GM21367 (cell line): ENCODE measurements around the gene SCAMP3.
A peak's percentile ranks its signal among the peaks of the same experiment; 100 is the strongest.

Experiments
- ATAC-seq: cut with Tn5 transposase; IDR thresholded peaks from one replicate; pipeline ENCODE4 v1.9.1; 2021; ENCODE audit not compliant: unreplicated experiment

The SCAMP3 gene

GRCh38 chr1:155285631-155286044, 23.5 kb upstream of the SCAMP3 start:
- no peak for ATAC-seq

GRCh38 chr1:155285063-155285462, 22.9 kb upstream of the SCAMP3 start:
- ATAC-seq, result no peak

GRCh38 chr1:155284476-155284875, 22.3 kb upstream of the SCAMP3 start:
- no peak for ATAC-seq

- ATAC-seq, result no peak
Measured at GRCh38 chr1:155282488-155283091, 20.4 kb upstream of the SCAMP3 start.

- ATAC-seq, result no peak
Measured at GRCh38 chr1:155279268-155279667, 17.1 kb upstream of the SCAMP3 start.

- no peak for ATAC-seq
Measured at GRCh38 chr1:155278689-155279160, 16.6 kb upstream of the SCAMP3 start.

- ATAC-seq, result no peak
Measured at GRCh38 chr1:155277902-155278688, 15.9 kb upstream of the SCAMP3 start.

GRCh38 chr1:155277070-155277901, 15.1 kb upstream of the SCAMP3 start, which contains the start of gene HCN3:
Gene HCN3 (plus strand): TSS chr1:155277463. CDS start chr1:155277591, 128 bp downstream.
- peak; percentile 49 for ATAC-seq

- peak; percentile 74 for ATAC-seq
Measured at GRCh38 chr1:155273343-155274245, 11.4 kb upstream of the SCAMP3 start, which contains the start of gene CLK2. Gene CLK2 (minus strand): TSS chr1:155273504. CDS start chr1:155270977, 2,527 bp downstream.

GRCh38 chr1:155272466-155273342, 10.5 kb upstream of the SCAMP3 start:
- peak; percentile 17 for ATAC-seq

- ATAC-seq, result no peak
Measured at GRCh38 chr1:155269381-155269780, 7.2 kb upstream of the SCAMP3 start.

- no peak for ATAC-seq
Measured at GRCh38 chr1:155268630-155269029, 6.5 kb upstream of the SCAMP3 start.

- ATAC-seq, result no peak
Measured at GRCh38 chr1:155267373-155267772, 5.2 kb upstream of the SCAMP3 start.

GRCh38 chr1:155266553-155266952, 4.4 kb upstream of the SCAMP3 start:
- ATAC-seq, result no peak

GRCh38 chr1:155263067-155263466, 907 bp upstream of the SCAMP3 start:
- no peak for ATAC-seq

- no peak for ATAC-seq
Measured at GRCh38 chr1:155261493-155261851, 688 bp downstream of the SCAMP3 start.

GRCh38 chr1:155260276-155260675, 1.9 kb downstream of the SCAMP3 start:
- ATAC-seq, result no peak

- no peak for ATAC-seq
Measured at GRCh38 chr1:155256058-155256852, 5.9 kb downstream of the SCAMP3 start.
